Measurements from ENCODE around the gene DDX10.

The DDX10 gene

GRCh38 chr11:108664730-108665525, at the start of gene DDX10:
DDX10 (plus strand) TSS chr11:108665069; CDS start chr11:108665154, 85 bp downstream.
- H3K27ac Mint-ChIP-seq, result peak within 1 kb of the TSS; percentile 95
- no peaks in the 10 kb centered on the region for H3K27me3 Mint-ChIP-seq
- H3K9me3 Mint-ChIP-seq, result no peaks in the 10 kb centered on the region
- peak within 1 kb of the TSS; percentile 99 for H3K4me3 Mint-ChIP-seq
- peaks cover 8% of the 10 kb centered on the region for H3K36me3 Mint-ChIP-seq
- peak; percentile 96 for ATAC-seq (ENCODE audit: low read depth)
- peaks cover 31% of the 10 kb centered on the region for H3K4me1 Mint-ChIP-seq
- peak; percentile 95 to 98 for DNase-seq (ENCODE audit: low spot score in 2 of 2)

- Mint-ChIP-seq H3K4me3 (no peak overlapping the region), H3K4me1 (no peaks in the 10 kb centered on the region), H3K36me3 (no peaks in the 10 kb centered on the region), H3K27me3 (peaks cover 18% of the 10 kb centered on the region), H3K27ac (no peak overlapping the region), H3K9me3 (no peaks in the 10 kb centered on the region)
- no peak for DNase-seq (ENCODE audit: low spot score in 2 of 2)
- ATAC-seq (ENCODE audit: low read depth), result no peak
Measured at GRCh38 chr11:108616549-108616948, 48.3 kb upstream of the DDX10 start.

GRCh38 chr11:108617055-108617454, 47.8 kb upstream of the DDX10 start:
- Mint-ChIP-seq H3K4me3 (no peak overlapping the region), H3K4me1 (no peaks in the 10 kb centered on the region), H3K9me3 (no peaks in the 10 kb centered on the region), H3K27ac (no peak overlapping the region), H3K36me3 (no peaks in the 10 kb centered on the region), H3K27me3 (peaks cover 18% of the 10 kb centered on the region)
- ATAC-seq (ENCODE audit: low read depth) (no peak), DNase-seq (ENCODE audit: low spot score in 2 of 2) (no peak)

GRCh38 chr11:108618529-108618928, 46.3 kb upstream of the DDX10 start:
- ATAC-seq (ENCODE audit: low read depth) (no peak), DNase-seq (ENCODE audit: low spot score in 2 of 2) (no peak)
- H3K36me3 Mint-ChIP-seq, result no peaks in the 10 kb centered on the region
- no peak overlapping the region for H3K27ac Mint-ChIP-seq
- peaks cover 18% of the 10 kb centered on the region for H3K27me3 Mint-ChIP-seq
- no peaks in the 10 kb centered on the region for H3K9me3 Mint-ChIP-seq
- no peaks in the 10 kb centered on the region for H3K4me1 Mint-ChIP-seq
- H3K4me3 Mint-ChIP-seq, result no peak overlapping the region

GRCh38 chr11:108620958-108621772, 43.7 kb upstream of the DDX10 start:
- DNase-seq (ENCODE audit: low spot score in 2 of 2) (no peak), ATAC-seq (ENCODE audit: low read depth) (no peak)
- H3K27me3 Mint-ChIP-seq, result peaks cover 19% of the 10 kb centered on the region
- H3K27ac Mint-ChIP-seq, result no peak overlapping the region
- no peaks in the 10 kb centered on the region for H3K9me3 Mint-ChIP-seq
- no peak overlapping the region for H3K4me3 Mint-ChIP-seq
- no peaks in the 10 kb centered on the region for H3K4me1 Mint-ChIP-seq
- no peaks in the 10 kb centered on the region for H3K36me3 Mint-ChIP-seq

- no peak overlapping the region for H3K4me3 Mint-ChIP-seq
- H3K36me3 Mint-ChIP-seq, result no peaks in the 10 kb centered on the region
- DNase-seq (ENCODE audit: low spot score in 2 of 2) (no peak), ATAC-seq (ENCODE audit: low read depth) (no peak)
- no peaks in the 10 kb centered on the region for H3K9me3 Mint-ChIP-seq
- no peaks in the 10 kb centered on the region for H3K4me1 Mint-ChIP-seq
- peaks cover 17% of the 10 kb centered on the region for H3K27me3 Mint-ChIP-seq
- no peak overlapping the region for H3K27ac Mint-ChIP-seq
Measured at GRCh38 chr11:108622341-108622740, 42.5 kb upstream of the DDX10 start.

- ATAC-seq (ENCODE audit: low read depth) (no peak), DNase-seq (ENCODE audit: low spot score in 2 of 2) (no peak)
- Mint-ChIP-seq H3K36me3 (no peaks in the 10 kb centered on the region), H3K4me1 (no peaks in the 10 kb centered on the region), H3K27ac (no peak overlapping the region), H3K27me3 (peaks cover 14% of the 10 kb centered on the region), H3K9me3 (no peaks in the 10 kb centered on the region), H3K4me3 (no peak overlapping the region)
Measured at GRCh38 chr11:108624196-108624925, 40.5 kb upstream of the DDX10 start.

- Mint-ChIP-seq H3K9me3 (no peaks in the 10 kb centered on the region), H3K36me3 (no peaks in the 10 kb centered on the region), H3K4me1 (no peaks in the 10 kb centered on the region), H3K27me3 (peaks cover 13% of the 10 kb centered on the region), H3K27ac (no peak overlapping the region), H3K4me3 (no peak overlapping the region)
- DNase-seq (ENCODE audit: low spot score in 2 of 2), result no peak
- ATAC-seq (ENCODE audit: low read depth), result no peak
Measured at GRCh38 chr11:108628326-108628725, 36.5 kb upstream of the DDX10 start.

GRCh38 chr11:108628812-108629211, 36.1 kb upstream of the DDX10 start:
- H3K36me3 Mint-ChIP-seq, result no peaks in the 10 kb centered on the region
- no peaks in the 10 kb centered on the region for H3K9me3 Mint-ChIP-seq
- no peak overlapping the region for H3K4me3 Mint-ChIP-seq
- H3K27ac Mint-ChIP-seq, result no peak overlapping the region
- ATAC-seq (ENCODE audit: low read depth), result no peak
- H3K27me3 Mint-ChIP-seq, result peaks cover 13% of the 10 kb centered on the region
- H3K4me1 Mint-ChIP-seq, result no peaks in the 10 kb centered on the region
- DNase-seq (ENCODE audit: low spot score in 2 of 2), result no peak

GRCh38 chr11:108629274-108629673, 35.6 kb upstream of the DDX10 start:
- ATAC-seq (ENCODE audit: low read depth) (no peak), DNase-seq (ENCODE audit: low spot score in 2 of 2) (no peak)
- H3K4me3 Mint-ChIP-seq, result no peak overlapping the region
- no peaks in the 10 kb centered on the region for H3K9me3 Mint-ChIP-seq
- no peaks in the 10 kb centered on the region for H3K4me1 Mint-ChIP-seq
- H3K27me3 Mint-ChIP-seq, result peaks cover 14% of the 10 kb centered on the region
- no peaks in the 10 kb centered on the region for H3K36me3 Mint-ChIP-seq
- H3K27ac Mint-ChIP-seq, result no peak overlapping the region

- Mint-ChIP-seq H3K9me3 (no peaks in the 10 kb centered on the region), H3K36me3 (no peaks in the 10 kb centered on the region), H3K27me3 (peaks cover 13% of the 10 kb centered on the region), H3K4me3 (no peak overlapping the region), H3K27ac (no peak overlapping the region), H3K4me1 (no peaks in the 10 kb centered on the region)
- DNase-seq (ENCODE audit: low spot score in 2 of 2), result no peak
- no peak for ATAC-seq (ENCODE audit: low read depth)
Measured at GRCh38 chr11:108632041-108632704, 32.7 kb upstream of the DDX10 start.

- DNase-seq (ENCODE audit: low spot score in 2 of 2) (no peak), ATAC-seq (ENCODE audit: low read depth) (no peak)
- H3K27me3 Mint-ChIP-seq, result peaks cover 11% of the 10 kb centered on the region
- no peak overlapping the region for H3K27ac Mint-ChIP-seq
- H3K4me1 Mint-ChIP-seq, result no peaks in the 10 kb centered on the region
- no peaks in the 10 kb centered on the region for H3K36me3 Mint-ChIP-seq
- H3K9me3 Mint-ChIP-seq, result no peaks in the 10 kb centered on the region
- H3K4me3 Mint-ChIP-seq, result no peak overlapping the region
Measured at GRCh38 chr11:108635106-108635505, 29.8 kb upstream of the DDX10 start.

- Mint-ChIP-seq H3K4me1 (no peaks in the 10 kb centered on the region), H3K27ac (no peak overlapping the region), H3K27me3 (peaks cover 11% of the 10 kb centered on the region), H3K9me3 (no peaks in the 10 kb centered on the region), H3K36me3 (no peaks in the 10 kb centered on the region), H3K4me3 (no peak overlapping the region)
- DNase-seq (ENCODE audit: low spot score in 2 of 2) (no peak), ATAC-seq (ENCODE audit: low read depth) (no peak)
Measured at GRCh38 chr11:108636222-108636621, 28.6 kb upstream of the DDX10 start.
